Thyroid gland (tissue), 4 donors: Measurements from ENCODE around the gene TMEM82. TPM values are rescaled to one million over a fixed set of nuclear protein-coding genes. Genes with fewer than 3 reads are reported as not detected.

Experiments
- DNase-seq, 2 donors: peaks; one replicate each; pipeline ENCODE4 v3.0.0-alpha.2; 2019
- H3K27ac ChIP-seq, 3 donors: fragments of 200-600 bp; sonication (generic); 1 replicate in 2 of 3; 2 replicates in 1 of 3; pipeline ENCODE4 v1.5.1; 2016 to 2019; ENCODE audit warnings: mild to moderate bottlenecking in 1 of 3, moderate library complexity in 1 of 3
- H3K27me3 ChIP-seq: fragments of 200-600 bp; sonication (generic); one replicate; pipeline ENCODE4 v1.5.1; 2019
- H3K36me3 ChIP-seq, 2 donors: fragments of 200-600 bp; sonication (generic); one replicate each; pipeline ENCODE4 v1.5.1; 2016 to 2019
- H3K4me1 ChIP-seq, 2 donors: fragments of 200-600 bp; sonication (generic); one replicate each; pipeline ENCODE4 v1.5.1; 2017 to 2019
- H3K4me3 ChIP-seq, 3 donors: fragments of 200-600 bp; sonication (generic); replicated peaks in 1 of 3; 1 replicate in 2 of 3; 2 replicates in 1 of 3; pipeline ENCODE4 v1.5.1; 2016; ENCODE audit warnings: mild to moderate bottlenecking in 1 of 3
- H3K9me3 ChIP-seq: fragments of 200-600 bp; sonication (generic); one replicate; pipeline ENCODE4 v1.5.1; 2017
- POLR2A ChIP-seq, 2 donors: fragments of 450-650 bp; IDR thresholded peaks; one replicate each; pipeline ENCODE4 v1.6.1; 2017; ENCODE audit warnings: antibody characterized with exemption in 2 of 2, mild to moderate bottlenecking in 2 of 2, moderate library complexity in 1 of 2
- WGBS, 2 donors: methylation state at CpG; one replicate each; pipeline ENCODE4 v1.1.5; 2017; 5-methylcytosine and 5-hydroxymethylcytosine counted together
- intact Hi-C: fragments of 100-400 bp; cut with DNase I; formaldehyde crosslinking; loops from one replicate; pipeline ENCODE4 v1.15.1; 2023
- total RNA-seq, 4 donors: library from RNA; depleted of rRNA; stranded (reverse); fragments of >200 nt; gene quantifications; one replicate each; pipeline ENCODE4 v1.2.3, GENCODE V29; 2016
- TF ChIP-seq, protein P1 (sequence below), 6 experiments: fragments of 200-600 bp in 3 of 6; fragments of 450-650 bp in 3 of 6; sonication (generic) in 3 of 6; IDR thresholded peaks; one replicate each; pipeline ENCODE4 v1.5.1; 2016 to 2019; ENCODE audit warnings: antibody characterized with exemption in 6 of 6, mild to moderate bottlenecking in 2 of 6, inconsistent platforms in 1 of 6, moderate library complexity in 1 of 6

TMEM82 gene
- total RNA-seq, 4 donors from 2014 or later, result not detected

GRCh38 chr1:15720861-15721260 is 21.4 kb upstream of the TMEM82 start:
- no peaks in the 10 kb centered on the region for H3K27me3 ChIP-seq
- H3K4me1 ChIP-seq, result no peaks in the 10 kb centered on the region
- DNase-seq, result no peak
- no peaks in the 10 kb centered on the region for H3K9me3 ChIP-seq
- 95 to 100% methylated on average over 3 of the region's 3 CpGs for WGBS, 2 donors
- H3K4me3 ChIP-seq, result no peak overlapping the region
- TF ChIP-seq, protein P1, sequence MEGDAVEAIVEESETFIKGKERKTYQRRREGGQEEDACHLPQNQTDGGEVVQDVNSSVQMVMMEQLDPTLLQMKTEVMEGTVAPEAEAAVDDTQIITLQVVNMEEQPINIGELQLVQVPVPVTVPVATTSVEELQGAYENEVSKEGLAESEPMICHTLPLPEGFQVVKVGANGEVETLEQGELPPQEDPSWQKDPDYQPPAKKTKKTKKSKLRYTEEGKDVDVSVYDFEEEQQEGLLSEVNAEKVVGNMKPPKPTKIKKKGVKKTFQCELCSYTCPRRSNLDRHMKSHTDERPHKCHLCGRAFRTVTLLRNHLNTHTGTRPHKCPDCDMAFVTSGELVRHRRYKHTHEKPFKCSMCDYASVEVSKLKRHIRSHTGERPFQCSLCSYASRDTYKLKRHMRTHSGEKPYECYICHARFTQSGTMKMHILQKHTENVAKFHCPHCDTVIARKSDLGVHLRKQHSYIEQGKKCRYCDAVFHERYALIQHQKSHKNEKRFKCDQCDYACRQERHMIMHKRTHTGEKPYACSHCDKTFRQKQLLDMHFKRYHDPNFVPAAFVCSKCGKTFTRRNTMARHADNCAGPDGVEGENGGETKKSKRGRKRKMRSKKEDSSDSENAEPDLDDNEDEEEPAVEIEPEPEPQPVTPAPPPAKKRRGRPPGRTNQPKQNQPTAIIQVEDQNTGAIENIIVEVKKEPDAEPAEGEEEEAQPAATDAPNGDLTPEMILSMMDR (IDR thresholded peaks at IDR 0.05), result no peak
- TF ChIP-seq POLR2A (IDR thresholded peaks at IDR 0.05), result no peak
- intact Hi-C loops, result no loop called here
- peaks cover 46 to 58% of the 10 kb centered on the region in 2 donors for H3K36me3 ChIP-seq
- H3K27ac ChIP-seq, result no peak overlapping the region

- Histone ChIP-seq H3K36me3 (peaks cover 50 to 59% of the 10 kb centered on the region in 2 donors), H3K27ac (no peak overlapping the region), H3K27me3 (no peaks in the 10 kb centered on the region), H3K9me3 (no peaks in the 10 kb centered on the region), H3K4me3 (no peak overlapping the region), H3K4me1 (no peaks in the 10 kb centered on the region)
- TF ChIP-seq POLR2A (IDR thresholded peaks at IDR 0.05), result no peak
- TF ChIP-seq, protein P1 (IDR thresholded peaks at IDR 0.05), result no peak
- DNase-seq, result no peak
- intact Hi-C loops, result no loop called here
- WGBS, 2 donors, result 95 to 97% methylated on average over 4 of the region's 4 CpGs
These were observed 19.9 kb upstream of the TMEM82 start for GRCh38 chr1:15722411-15722810.

- Histone ChIP-seq H3K36me3 (peaks cover 50 to 59% of the 10 kb centered on the region in 2 donors), H3K27ac (no peak overlapping the region), H3K27me3 (no peaks in the 10 kb centered on the region), H3K4me3 (no peak overlapping the region), H3K9me3 (no peaks in the 10 kb centered on the region), H3K4me1 (no peaks in the 10 kb centered on the region)
- DNase-seq, result no peak
- TF ChIP-seq POLR2A (IDR thresholded peaks at IDR 0.05), result no peak
- TF ChIP-seq, protein P1 (IDR thresholded peaks at IDR 0.05), result no peak
- WGBS, 2 donors, result 72 to 83% methylated on average over 12 to 13 of the region's 13 CpGs
- intact Hi-C loops, result no loop called here
These were observed 19.3 kb upstream of the TMEM82 start for GRCh38 chr1:15722836-15723532.

DNA sequence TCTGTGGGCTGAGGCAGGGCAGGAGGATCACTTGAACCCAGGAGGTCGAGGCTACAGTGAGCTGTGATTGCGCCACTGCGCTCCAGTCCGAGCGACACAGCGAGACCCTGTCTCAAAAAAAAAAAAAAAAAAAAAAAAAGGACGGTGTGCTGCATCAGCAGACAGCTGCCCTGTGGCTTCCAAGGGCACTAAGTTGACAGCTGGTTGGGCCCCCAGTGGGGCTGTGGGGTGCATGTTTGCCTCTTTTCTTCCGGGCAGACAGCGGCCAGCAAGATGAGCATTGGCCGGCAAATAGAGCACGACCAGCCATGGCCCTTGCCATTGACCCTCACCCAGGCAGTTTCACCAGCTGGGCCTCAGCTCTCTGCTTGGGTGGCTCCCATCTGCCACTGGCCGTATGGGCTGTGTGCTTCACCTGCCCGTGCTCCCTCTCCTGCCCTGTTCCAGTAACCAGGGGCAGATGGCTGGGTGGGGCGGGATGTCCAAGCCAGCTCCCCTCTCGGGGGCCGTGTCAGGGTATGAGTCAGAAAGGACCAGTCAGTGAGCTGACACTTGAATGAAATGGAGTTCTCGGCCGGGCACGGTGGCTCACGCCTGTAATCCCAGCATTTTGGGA is 18.6 kb upstream of the TMEM82 start:
- intact Hi-C loops, result no loop called here
- TF ChIP-seq POLR2A (IDR thresholded peaks at IDR 0.05), result no peak
- TF ChIP-seq, protein P1 (IDR thresholded peaks at IDR 0.05), result no peak
- no peak for DNase-seq
- Histone ChIP-seq H3K4me1 (no peaks in the 10 kb centered on the region), H3K27me3 (no peaks in the 10 kb centered on the region), H3K9me3 (no peaks in the 10 kb centered on the region), H3K27ac (no peak overlapping the region), H3K36me3 (peaks cover 53 to 61% of the 10 kb centered on the region in 2 donors), H3K4me3 (no peak overlapping the region)
- 93 to 94% methylated on average over 20 of the region's 20 CpGs for WGBS, 2 donors
